Measurements from ENCODE around the gene C16orf82. TPM values are rescaled to one million over a fixed set of nuclear protein-coding genes. Genes with fewer than 3 reads are reported as not detected.

The C16orf82 gene
- total RNA-seq, 1 donor from 2014 or later = not detected

DNA sequence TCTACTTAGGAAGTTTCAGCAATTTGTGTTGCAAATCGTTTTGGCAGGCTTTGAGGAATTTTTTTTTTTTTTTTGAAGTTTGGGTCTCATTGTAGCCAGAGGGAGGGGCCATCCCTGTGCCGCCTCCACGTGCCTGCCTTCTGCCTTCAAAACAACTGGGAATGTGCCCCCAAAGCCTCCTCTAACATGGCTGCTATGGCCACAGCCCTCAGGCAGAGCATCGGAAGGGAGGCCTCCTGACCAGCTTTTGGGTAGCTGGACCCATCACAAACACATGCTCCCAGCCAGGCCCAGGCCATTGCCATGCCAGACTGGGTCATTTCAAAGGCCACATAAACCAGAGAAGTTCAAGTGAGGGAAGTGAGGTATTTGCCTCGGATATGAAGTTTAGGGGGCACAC lies 21.5 kb downstream of the C16orf82 start:
- H3K9me3 ChIP-seq = no peaks in the 10 kb centered on the region
- no peaks in the 10 kb centered on the region for H3K4me1 ChIP-seq
- TF ChIP-seq, protein P1, sequence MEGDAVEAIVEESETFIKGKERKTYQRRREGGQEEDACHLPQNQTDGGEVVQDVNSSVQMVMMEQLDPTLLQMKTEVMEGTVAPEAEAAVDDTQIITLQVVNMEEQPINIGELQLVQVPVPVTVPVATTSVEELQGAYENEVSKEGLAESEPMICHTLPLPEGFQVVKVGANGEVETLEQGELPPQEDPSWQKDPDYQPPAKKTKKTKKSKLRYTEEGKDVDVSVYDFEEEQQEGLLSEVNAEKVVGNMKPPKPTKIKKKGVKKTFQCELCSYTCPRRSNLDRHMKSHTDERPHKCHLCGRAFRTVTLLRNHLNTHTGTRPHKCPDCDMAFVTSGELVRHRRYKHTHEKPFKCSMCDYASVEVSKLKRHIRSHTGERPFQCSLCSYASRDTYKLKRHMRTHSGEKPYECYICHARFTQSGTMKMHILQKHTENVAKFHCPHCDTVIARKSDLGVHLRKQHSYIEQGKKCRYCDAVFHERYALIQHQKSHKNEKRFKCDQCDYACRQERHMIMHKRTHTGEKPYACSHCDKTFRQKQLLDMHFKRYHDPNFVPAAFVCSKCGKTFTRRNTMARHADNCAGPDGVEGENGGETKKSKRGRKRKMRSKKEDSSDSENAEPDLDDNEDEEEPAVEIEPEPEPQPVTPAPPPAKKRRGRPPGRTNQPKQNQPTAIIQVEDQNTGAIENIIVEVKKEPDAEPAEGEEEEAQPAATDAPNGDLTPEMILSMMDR (IDR thresholded peaks at IDR 0.05) = no peak
- no peak overlapping the region for H3K27ac ChIP-seq
- no peak for ATAC-seq
- H3K36me3 ChIP-seq = no peaks in the 10 kb centered on the region
- intact Hi-C loops (cut with DNase I) = no loop called here
- DNase-seq = no peak
- no peak overlapping the region for H3K4me3 ChIP-seq
- H3K27me3 ChIP-seq (ENCODE audit: low read depth) = peaks cover 18% of the 10 kb centered on the region

DNA sequence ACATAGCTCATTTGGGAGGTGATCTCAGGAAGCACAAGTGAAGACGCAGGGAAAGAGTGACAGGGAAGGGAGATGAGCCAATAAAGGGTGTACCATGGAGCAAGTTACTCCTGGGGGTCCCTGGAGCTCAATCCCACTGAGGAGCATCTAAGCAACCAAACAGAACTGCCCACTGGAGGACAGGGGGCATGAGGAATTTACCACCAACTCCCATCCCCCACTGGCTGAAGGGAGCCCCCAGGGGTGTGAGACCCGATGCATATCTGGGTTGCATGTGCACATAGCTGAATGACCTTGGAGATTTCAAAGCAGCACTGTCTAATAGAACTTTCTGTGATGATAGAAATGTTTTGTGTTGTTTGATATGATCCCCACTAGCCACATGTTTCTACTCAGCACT lies 29.6 kb downstream of the C16orf82 start:
- H3K9me3 ChIP-seq = no peaks in the 10 kb centered on the region
- TF ChIP-seq, protein P1 (IDR thresholded peaks at IDR 0.05) = no peak
- no peaks in the 10 kb centered on the region for H3K27me3 ChIP-seq (ENCODE audit: low read depth)
- no peaks in the 10 kb centered on the region for H3K36me3 ChIP-seq
- DNase-seq (no peak), ATAC-seq (no peak)
- intact Hi-C loops (cut with DNase I) = no loop called here
- no peak overlapping the region for H3K4me3 ChIP-seq
- no peaks in the 10 kb centered on the region for H3K4me1 ChIP-seq
- H3K27ac ChIP-seq = no peak overlapping the region

DNA sequence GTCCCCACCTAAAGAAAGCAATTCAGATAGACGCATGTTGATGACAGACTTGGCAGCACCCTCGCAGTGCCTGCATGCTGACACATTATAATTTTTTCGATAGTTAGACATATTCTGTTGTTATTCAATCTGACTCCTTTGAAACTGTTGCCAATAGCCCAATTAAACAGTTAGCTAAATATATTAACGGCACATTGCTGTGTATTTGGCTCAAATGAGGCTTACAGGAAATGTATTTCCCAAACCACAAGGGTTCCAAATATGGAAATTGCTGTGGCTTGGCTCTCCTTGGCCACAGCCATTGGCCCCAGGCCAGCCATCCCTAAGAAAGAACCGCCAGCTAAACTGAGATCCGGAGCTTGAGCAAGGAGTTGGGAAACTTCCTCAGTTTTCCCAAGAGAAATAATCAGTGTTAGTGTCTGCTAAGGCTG lies 31.1 kb downstream of the C16orf82 start:
- no peak for ATAC-seq
- DNase-seq = no peak
- Histone ChIP-seq H3K9me3 (no peaks in the 10 kb centered on the region), H3K27me3 (ENCODE audit: low read depth) (no peaks in the 10 kb centered on the region), H3K36me3 (no peaks in the 10 kb centered on the region), H3K27ac (no peak overlapping the region), H3K4me3 (no peak overlapping the region), H3K4me1 (no peaks in the 10 kb centered on the region)
- TF ChIP-seq, protein P1 (IDR thresholded peaks at IDR 0.05) = no peak
- intact Hi-C loops (cut with DNase I) = no loop called here

DNA sequence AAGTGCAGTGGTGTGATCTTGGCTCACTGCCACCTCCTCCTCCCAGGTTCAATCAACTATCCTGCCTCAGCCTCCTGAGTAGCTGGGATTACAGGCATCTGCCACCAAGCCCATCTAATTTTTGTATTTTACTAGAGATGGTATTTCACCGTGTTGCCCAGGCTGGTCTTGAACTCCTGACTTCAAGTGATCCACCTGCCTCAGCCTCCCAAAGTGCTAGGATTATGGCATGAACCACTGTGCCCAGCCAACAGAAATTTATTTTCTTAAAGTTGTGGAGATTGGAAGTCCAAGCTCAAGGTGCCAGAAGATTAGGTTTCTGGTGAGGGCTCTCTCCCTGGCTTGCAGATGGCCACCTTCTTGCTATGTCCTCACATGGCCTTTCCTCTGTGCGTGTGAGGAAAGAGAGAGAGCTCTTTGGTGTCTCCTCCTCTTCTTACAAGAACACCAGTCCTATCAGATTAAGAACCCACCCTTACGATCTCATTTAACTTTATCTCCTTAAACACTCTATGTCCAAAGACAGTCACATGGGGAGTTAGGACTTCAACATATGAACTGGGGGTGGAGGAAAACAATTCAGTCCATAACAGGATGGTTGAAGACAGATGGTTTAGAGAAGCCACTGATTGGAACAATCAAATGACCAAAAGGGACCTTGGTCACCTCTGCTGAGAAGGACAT lies 31.8 kb downstream of the C16orf82 start:
- H3K4me1 ChIP-seq = no peaks in the 10 kb centered on the region
- no peak for DNase-seq
- H3K27me3 ChIP-seq (ENCODE audit: low read depth) = no peaks in the 10 kb centered on the region
- no peak overlapping the region for H3K4me3 ChIP-seq
- H3K27ac ChIP-seq = no peak overlapping the region
- TF ChIP-seq, protein P1 (IDR thresholded peaks at IDR 0.05) = no peak
- intact Hi-C loops (cut with DNase I) = no loop called here
- no peaks in the 10 kb centered on the region for H3K9me3 ChIP-seq
- no peak for ATAC-seq
- H3K36me3 ChIP-seq = no peaks in the 10 kb centered on the region

DNA sequence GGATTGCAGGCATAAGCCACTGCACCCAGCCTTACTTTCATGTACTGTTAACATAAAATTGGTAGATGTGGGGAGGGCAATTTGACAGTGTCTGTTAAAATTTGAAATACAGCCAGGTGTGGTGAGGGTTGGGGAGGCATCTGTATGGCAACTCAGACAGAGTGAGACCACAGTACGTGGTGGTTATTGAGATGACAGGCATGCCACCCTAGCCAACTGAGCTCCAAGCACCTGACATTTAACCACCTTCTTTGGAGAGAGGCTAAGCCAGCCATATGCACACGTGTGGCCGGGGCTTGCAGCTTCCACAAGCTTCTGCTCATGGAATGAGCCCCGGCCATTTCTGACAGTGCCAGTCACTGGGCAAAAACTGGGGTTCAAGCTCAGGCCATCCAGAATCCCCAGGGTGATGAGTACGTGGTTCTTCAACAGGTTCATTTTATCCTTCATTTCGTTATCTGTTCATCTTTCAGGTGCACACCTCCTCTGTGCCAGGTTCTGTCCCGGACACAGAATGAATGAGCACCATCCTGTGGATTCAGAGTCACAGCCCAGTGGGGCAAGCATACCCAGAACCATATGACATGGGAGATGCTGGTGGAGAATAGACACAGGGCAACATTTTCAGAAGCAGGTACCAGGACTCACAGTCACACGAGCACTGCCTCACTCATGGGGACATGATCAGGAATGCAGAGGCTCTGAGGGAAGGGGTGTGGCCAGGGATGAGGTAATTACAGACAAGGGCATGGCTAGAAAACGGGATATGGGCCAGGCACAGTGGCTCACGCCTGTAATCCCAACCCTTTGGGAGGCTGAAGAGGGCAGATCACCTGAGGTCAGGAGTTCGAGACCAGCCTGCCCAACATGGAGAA lies 36.2 kb downstream of the C16orf82 start:
- no peaks in the 10 kb centered on the region for H3K36me3 ChIP-seq
- H3K27ac ChIP-seq = no peak overlapping the region
- H3K4me3 ChIP-seq = no peak overlapping the region
- H3K9me3 ChIP-seq = no peaks in the 10 kb centered on the region
- no peak for DNase-seq
- no peak for ATAC-seq
- intact Hi-C loops (cut with DNase I) = no loop called here
- H3K27me3 ChIP-seq (ENCODE audit: low read depth) = peaks cover 1% of the 10 kb centered on the region
- H3K4me1 ChIP-seq = no peaks in the 10 kb centered on the region
- TF ChIP-seq, protein P1 (IDR thresholded peaks at IDR 0.05) = no peak

Data from lower lobe of right lung (tissue), 2 donors.